H1 (cell line): ENCODE results near the gene ANKRD40. TPM values are rescaled to one million over a fixed set of nuclear protein-coding genes. Genes with fewer than 3 reads are reported as not detected.

ENCODE experiments used
- CTCF ChIA-PET: fragments of 300-600 bp; sonication (Branson Sonifier 250); formaldehyde crosslinking; loops from one replicate; lab custom pipeline; 2021; ENCODE audit not compliant: partially characterized antibody; lab: Charles Lee
- POLR2A ChIA-PET: fragments of 300-600 bp; sonication (Branson Sonifier 250); formaldehyde crosslinking; loops from one replicate; lab custom pipeline; 2021; ENCODE audit warnings: inconsistent platforms; ENCODE audit not compliant: partially characterized antibody; lab: Charles Lee
- DNase-seq, 2 experiments: peaks; one replicate each; pipeline versions ENCODE4 v3.0.0 to v3.0.0-alpha.2; 2010 to 2022; ENCODE audit warnings: low spot score in 2 of 2, low read depth in 1 of 2, mixed read lengths in 1 of 2
- FAIRE-seq: peaks from 2 replicates; lab custom pipeline; 2011; peaks lifted over from hg19 to GRCh38; lab: Jason Lieb, UNC
- H2AFZ ChIP-seq: 2 replicates; pipeline ENCODE4 v1.8.1; 2012; ENCODE audit warnings: low read length, inconsistent platforms
- H2AK5ac ChIP-seq: 2 replicates; pipeline ENCODE4 v1.6.1; 2013; ENCODE audit warnings: low read depth, low read length
- H2BK120ac ChIP-seq: replicated peaks from 2 replicates; pipeline ENCODE3; 2013; ENCODE audit warnings: low read depth, low read length, inconsistent platforms
- H2BK12ac ChIP-seq: 2 replicates; pipeline ENCODE4 v1.6.1; 2013; ENCODE audit warnings: low read depth, low read length
- H2BK15ac ChIP-seq: 2 replicates; pipeline ENCODE4 v1.6.1; 2013; ENCODE audit warnings: low read length
- H2BK20ac ChIP-seq: 2 replicates; pipeline ENCODE4 v1.6.1; 2013; ENCODE audit warnings: low read length
- H2BK5ac ChIP-seq: 2 replicates; pipeline ENCODE4 v1.6.1; 2013; ENCODE audit warnings: low read depth, low read length
- H3K14ac ChIP-seq: 2 replicates; pipeline ENCODE4 v1.6.1; 2013; ENCODE audit warnings: inconsistent platforms; ENCODE audit not compliant: insufficient read length
- H3K18ac ChIP-seq: 2 replicates; pipeline ENCODE4 v1.6.1; 2013; ENCODE audit warnings: low read length; ENCODE audit errors: extremely low read depth
- H3K23ac ChIP-seq: 2 replicates; pipeline ENCODE4 v1.6.1; 2013; ENCODE audit warnings: inconsistent platforms; ENCODE audit not compliant: insufficient read length
- H3K23me2 ChIP-seq: 2 replicates; pipeline ENCODE4 v1.6.1; 2013; ENCODE audit warnings: low read depth, low read length
- H3K27ac ChIP-seq: 2 replicates; pipeline ENCODE4 v1.6.1; 2011; ENCODE audit warnings: low read depth, low read length, inconsistent platforms
- H3K27me3 ChIP-seq, 4 experiments: replicated peaks in 1 of 4; 1 replicate in 1 of 4; 2 replicates in 3 of 4; pipeline versions ENCODE4 v1.6.1 to v1.8.1; 2011 to 2013; ENCODE audit warnings: low read length in 3 of 4, mild to moderate bottlenecking in 3 of 4, inconsistent platforms in 2 of 4, mixed read lengths in 2 of 4, moderate library complexity in 1 of 4; ENCODE audit not compliant: control insufficient read depth in 3 of 4, insufficient read depth in 3 of 4; ENCODE audit errors: extremely low read depth in 1 of 4
- H3K36me3 ChIP-seq, 4 experiments: 2 replicates each; pipeline versions ENCODE4 v1.6.1 to v1.8.1; 2011 to 2013; ENCODE audit warnings: mild to moderate bottlenecking in 4 of 4, low read length in 3 of 4, moderate library complexity in 2 of 4, control low read depth in 1 of 4, inconsistent platforms in 1 of 4; ENCODE audit not compliant: insufficient read depth in 4 of 4, control insufficient read depth in 2 of 4
- H3K4ac ChIP-seq: replicated peaks from 2 replicates; pipeline ENCODE3; 2013; ENCODE audit warnings: low read length, low read depth, mixed read lengths, inconsistent platforms; ENCODE audit not compliant: insufficient read length
- H3K4me1 ChIP-seq, 4 experiments: replicated peaks in 1 of 4; 1 replicate in 1 of 4; 2 replicates in 3 of 4; pipeline versions ENCODE4 v1.6.1 to v1.8.1; 2011 to 2013; ENCODE audit warnings: low read length in 3 of 4, inconsistent platforms in 2 of 4, mixed read lengths in 1 of 4; ENCODE audit not compliant: insufficient read depth in 4 of 4, control insufficient read depth in 3 of 4
- H3K4me2 ChIP-seq, 2 experiments: 2 replicates each; pipeline versions ENCODE4 v1.6.1 to v1.8.1; 2011 to 2013; ENCODE audit warnings: low read depth in 2 of 2, low read length in 2 of 2, control low read depth in 1 of 2, inconsistent platforms in 1 of 2, mild to moderate bottlenecking in 1 of 2; ENCODE audit not compliant: insufficient read depth in 1 of 2
- H3K4me3 ChIP-seq, 4 experiments: fragments of 200-600, 300-600 bp in 1 of 4; sonication (generic), shearing (Covaris generic), sonication (Bioruptor Twin) in 1 of 4; 2 replicates each; pipeline versions ENCODE4 v1.5.1 to v1.8.1; 2011 to 2016; ENCODE audit warnings: low read length in 4 of 4, low read depth in 3 of 4, control low read depth in 2 of 4, inconsistent platforms in 2 of 4, mild to moderate bottlenecking in 2 of 4, mixed read lengths in 1 of 4, moderate library complexity in 1 of 4; ENCODE audit not compliant: insufficient read depth in 2 of 4; ENCODE audit errors: extremely low read depth in 1 of 4
- H3K56ac ChIP-seq: replicated peaks from 2 replicates; pipeline ENCODE3; 2013; ENCODE audit warnings: low read depth, mild to moderate bottlenecking, mixed read lengths, low read length, inconsistent platforms; ENCODE audit not compliant: insufficient read length
- H3K79me1 ChIP-seq: 2 replicates; pipeline ENCODE4 v1.6.1; 2013; ENCODE audit warnings: low read depth, low read length, control low read depth
- H3K79me2 ChIP-seq, 2 experiments: 2 replicates each; pipeline versions ENCODE4 v1.6.1 to v1.8.1; 2012 to 2013; ENCODE audit warnings: low read length in 2 of 2, mild to moderate bottlenecking in 2 of 2, inconsistent platforms in 1 of 2; ENCODE audit not compliant: insufficient read depth in 2 of 2, control insufficient read depth in 1 of 2
- H3K9ac ChIP-seq, 4 experiments: replicated peaks in 1 of 4; 1 replicate in 1 of 4; 2 replicates in 3 of 4; pipeline versions ENCODE4 v1.6.1 to v1.8.1; 2011 to 2013; ENCODE audit warnings: low read depth in 3 of 4, low read length in 3 of 4, control low read depth in 2 of 4, mild to moderate bottlenecking in 2 of 4, moderate library complexity in 2 of 4, inconsistent platforms in 1 of 4; ENCODE audit errors: extremely low read depth in 1 of 4
- H3K9me3 ChIP-seq, 2 experiments: 2 replicates each; pipeline versions ENCODE4 v1.6.1 to v1.8.1; 2012 to 2013; ENCODE audit warnings: mild to moderate bottlenecking in 2 of 2, moderate library complexity in 2 of 2, control low read depth in 1 of 2, inconsistent platforms in 1 of 2, low read depth in 1 of 2, low read length in 1 of 2, mixed read lengths in 1 of 2; ENCODE audit not compliant: insufficient read depth in 2 of 2
- H4K20me1 ChIP-seq, 2 experiments: replicated peaks in 1 of 2; 2 replicates each; pipeline versions ENCODE3 to v1.8.1; 2011 to 2013; ENCODE audit warnings: inconsistent platforms in 2 of 2, low read length in 2 of 2, mild to moderate bottlenecking in 1 of 2; ENCODE audit not compliant: insufficient read depth in 2 of 2, control insufficient read depth in 1 of 2
- H4K5ac ChIP-seq: 2 replicates; pipeline ENCODE4 v1.6.1; 2013; ENCODE audit warnings: low read length, low read depth, mixed read lengths, inconsistent platforms; ENCODE audit not compliant: insufficient read length
- H4K8ac ChIP-seq: 2 replicates; pipeline ENCODE4 v1.8.0; 2013; ENCODE audit warnings: mild to moderate bottlenecking, moderate library complexity, low read length, inconsistent platforms; ENCODE audit not compliant: insufficient read depth; ENCODE audit errors: extremely low read depth
- H4K91ac ChIP-seq: replicated peaks from 2 replicates; pipeline ENCODE3; 2013; ENCODE audit warnings: low read length, mixed read lengths, inconsistent platforms; ENCODE audit not compliant: insufficient read length
- KDM4A ChIP-seq: IDR thresholded peaks from one replicate; pipeline ENCODE4 v1.7.1; 2012; ENCODE audit warnings: low read depth, mild to moderate bottlenecking, moderate library complexity, low read length, inconsistent platforms; ENCODE audit not compliant: severe bottlenecking
- SIX5 ChIP-seq: IDR thresholded peaks from 2 replicates; pipeline ENCODE4 v1.6.1; 2011; ENCODE audit warnings: mild to moderate bottlenecking, low read depth, low read length
- SP1 ChIP-seq: IDR thresholded peaks from 2 replicates; pipeline ENCODE4 v1.6.1; 2011; ENCODE audit warnings: low read depth, low read length
- TCF12 ChIP-seq: IDR thresholded peaks from 2 replicates; pipeline ENCODE4 v1.6.1; 2011; ENCODE audit warnings: low read depth, mild to moderate bottlenecking, low read length
- WGBS, 2 experiments: shearing (Covaris generic) in 1 of 2; methylation state at CpG; one replicate each; pipeline versions ENCODE4 v1.1.6 to v1.1.7; 2013 to 2015; ENCODE audit warnings: low lambda C conversion rate in 2 of 2, mixed read lengths in 2 of 2, inconsistent platforms in 1 of 2, low coverage in 1 of 2, missing lambda C conversion rate in 1 of 2; ENCODE audit not compliant: insufficient replicate concordance in 2 of 2, insufficient coverage in 1 of 2, insufficient read length in 1 of 2; ENCODE audit errors: extremely low coverage in 1 of 2, missing lambda C conversion rate in 1 of 2; 5-methylcytosine and 5-hydroxymethylcytosine counted together
- polyA plus RNA-seq, 7 experiments: library from polyadenylated mRNA; depleted of rRNA in 3 of 7; stranded (reverse) in 5 of 7; unstranded in 2 of 7; fragments of >200 nt in 5 of 7; fragments of 200-250 nt in 2 of 7; gene quantifications; 1 replicate in 5 of 7; 2 replicates in 1 of 7; 4 replicates in 1 of 7; pipeline versions ENCODE4 v1.2.1 to v1.2.3, GENCODE V29; 2011 to 2013; ENCODE audit warnings: missing spikeins in 2 of 7, mixed read lengths in 2 of 7
- total RNA-seq: library from RNA; stranded (reverse); fragmentation: NEBNext Ultra II Directional; extraction: Animal tissue kit (Norgen Biotek cat#: 25700); gene quantifications from 2 replicates; pipeline ENCODE4 v1.2.1, GENCODE V29; 2021

The ANKRD40 gene
- total and polyA plus RNA-seq, 2 of the 8 experiments (the other 6 are each of a cell fraction or from before 2014, with no cell fraction given), result 26.1 to 50.1 TPM

GRCh38 chr17:50737118-50737698, 29.5 kb upstream of the ANKRD40 start:
- no peaks in the 10 kb centered on the region for H3K9me3 ChIP-seq
- H3K23me2 ChIP-seq, result no peaks in the 10 kb centered on the region
- no peak overlapping the region for H2AFZ ChIP-seq
- peaks cover 9 to 20% of the 10 kb centered on the region in 2 experiments for H4K20me1 ChIP-seq
- ChIA-PET POLR2A (no interaction called here), CTCF (no interaction called here)
- 90% methylated on average over 2 of the region's 2 CpGs; no CpG with 5 or more reads in 1 of the 2 experiments for WGBS, 2 experiments
- H3K4me2 ChIP-seq, result no peak overlapping the region
- no peak for DNase-seq
- no peak overlapping the region for H3K4ac ChIP-seq
- peaks cover 16 to 54% (median 33%) of the 10 kb centered on the region in 4 experiments for H3K36me3 ChIP-seq
- H4K5ac ChIP-seq, result no peak overlapping the region
- H3K9ac ChIP-seq, result no peak overlapping the region
- no peak overlapping the region for H2BK15ac ChIP-seq
- H2BK12ac ChIP-seq, result no peak overlapping the region
- H3K4me3 ChIP-seq, result no peak overlapping the region
- no peak overlapping the region for H3K23ac ChIP-seq
- no peak overlapping the region for H3K56ac ChIP-seq
- no peak overlapping the region for H2BK120ac ChIP-seq
- no peak for FAIRE-seq
- no peak overlapping the region for H2BK5ac ChIP-seq
- H4K8ac ChIP-seq, result no peak overlapping the region
- no peak overlapping the region for H4K91ac ChIP-seq
- H3K18ac ChIP-seq, result no peak overlapping the region
- peaks cover 17 to 80% of the 10 kb centered on the region in 2 experiments for H3K79me2 ChIP-seq
- H3K4me1 ChIP-seq, result no peaks in the 10 kb centered on the region
- no peak for TF ChIP-seq KDM4A
- TF ChIP-seq SP1, result no peak
- no peak for TF ChIP-seq SIX5
- TF ChIP-seq TCF12, result no peak
- H2BK20ac ChIP-seq, result no peak overlapping the region
- H3K27ac ChIP-seq, result no peak overlapping the region; the same call in 1 of the 2 replicates
- H3K27me3 ChIP-seq, result no peaks in the 10 kb centered on the region
- H3K79me1 ChIP-seq, result no peaks in the 10 kb centered on the region; the same call in 1 of the 2 replicates
- no peak overlapping the region for H2AK5ac ChIP-seq
- H3K14ac ChIP-seq, result no peak overlapping the region
